K562 (cell line): ENCODE results near the gene LRRC25. TPM values are rescaled to one million over a fixed set of nuclear protein-coding genes. Genes with fewer than 3 reads are reported as not detected.
A peak's percentile ranks its signal among the peaks of the same experiment; 100 is the strongest.

Experiments
- CAMTA2 ChIP-seq: fragments of 250-450 bp; sonication (Bioruptor Pico); conservative IDR thresholded peaks from 2 replicates; pipeline ENCODE4 v1.5.1; 2022
- CEBPG ChIP-seq, 3 experiments: fragments of 200-800 bp in 1 of 3; sonication (Bioruptor generic) in 1 of 3; sonication (generic) in 1 of 3; formaldehyde crosslinking in 1 of 3; IDR thresholded peaks in 2 of 3; conservative IDR thresholded peaks in 1 of 3; 2 replicates each; pipeline versions ENCODE4 v1.6.1 to v1.8.0; 2016 to 2022; ENCODE audit warnings: missing compliant biosample characterization in 2 of 3, missing genetic modification characterization in 2 of 3, mild to moderate bottlenecking in 1 of 3, missing genetic modification reagents in 1 of 3
- ETV1 ChIP-seq: fragments of 450-650 bp; conservative IDR thresholded peaks from 2 replicates; pipeline ENCODE4 v1.6.1; 2016; ENCODE audit warnings: missing genetic modification characterization, control low read depth, low read depth, missing compliant biosample characterization
- ETV5 ChIP-seq: sonication (generic); formaldehyde crosslinking; IDR thresholded peaks from 2 replicates; pipeline ENCODE4 v1.4.0; 2020; ENCODE audit warnings: low read depth, mild to moderate bottlenecking, missing genetic modification reagents
- EZH2 ChIP-seq: IDR thresholded peaks from 2 replicates; pipeline ENCODE4 v1.6.1; 2012; ENCODE audit warnings: low read depth, mild to moderate bottlenecking, inconsistent platforms, low read length, borderline replicate concordance
- FIP1L1 ChIP-seq: fragments of 200-400 bp; formaldehyde crosslinking; IDR thresholded peaks from 2 replicates; pipeline ENCODE4 v1.6.1; 2018; ENCODE audit warnings: mild to moderate bottlenecking, low read depth, low read length; ENCODE audit not compliant: poor library complexity, severe bottlenecking
- HCFC1 ChIP-seq: IDR thresholded peaks from 2 replicates; pipeline ENCODE4 v1.6.1; 2012; ENCODE audit warnings: low read depth, low read length, improper control_type of control experiment
- KDM2B ChIP-seq: fragments of 250-450 bp; sonication (Bioruptor Pico); IDR thresholded peaks from 2 replicates; pipeline ENCODE4 v1.8.0; 2021; ENCODE audit warnings: mild to moderate bottlenecking, moderate library complexity
- KDM5B ChIP-seq: fragments of 200-600 bp; sonication (generic); IDR thresholded peaks from 2 replicates; pipeline ENCODE4 v1.6.1; 2012; ENCODE audit warnings: low read depth, mild to moderate bottlenecking, moderate library complexity, low read length, control low read depth, inconsistent platforms; ENCODE audit not compliant: insufficient replicate concordance
- LCOR ChIP-seq: sonication (generic); formaldehyde crosslinking; IDR thresholded peaks from 2 replicates; pipeline ENCODE4 v1.8.0; 2022; ENCODE audit warnings: mild to moderate bottlenecking, missing genetic modification reagents
- NCOA2 ChIP-seq, 2 experiments: fragments of 450-650 bp; IDR thresholded peaks; 2 replicates each; pipeline ENCODE4 v1.6.1; 2018; ENCODE audit warnings: mild to moderate bottlenecking in 2 of 2, moderate library complexity in 1 of 2; ENCODE audit not compliant: partially characterized antibody in 2 of 2
- NR4A1 ChIP-seq, 2 experiments: fragments of 250-450 bp in 1 of 2; fragments of 450-650 bp in 1 of 2; sonication (Bioruptor Pico) in 1 of 2; IDR thresholded peaks; 2 replicates each; pipeline versions ENCODE4 v1.4.0 to v1.6.1; 2016 to 2020; ENCODE audit warnings: mild to moderate bottlenecking in 2 of 2, missing compliant biosample characterization in 1 of 2, missing genetic modification characterization in 1 of 2, moderate library complexity in 1 of 2
- POLR3A ChIP-seq: IDR thresholded peaks from 2 replicates; pipeline ENCODE4 v1.6.1; 2011; ENCODE audit warnings: borderline replicate concordance, mild to moderate bottlenecking, moderate library complexity; ENCODE audit not compliant: insufficient read length, insufficient read depth; ENCODE audit errors: extremely low read depth
- PRPF4 ChIP-seq: fragments of 200-400 bp; formaldehyde crosslinking; IDR thresholded peaks from one replicate; pipeline ENCODE4 v1.6.1; 2017; ENCODE audit warnings: low read length, low read depth, mild to moderate bottlenecking; ENCODE audit not compliant: insufficient read depth, poor library complexity, severe bottlenecking
- PURB ChIP-seq: sonication (generic); formaldehyde crosslinking; IDR thresholded peaks from 2 replicates; pipeline ENCODE4 v1.9.0; 2021; ENCODE audit warnings: low read depth, mild to moderate bottlenecking, missing genetic modification reagents
- SAFB2 ChIP-seq: fragments of 200-400 bp; formaldehyde crosslinking; IDR thresholded peaks from 2 replicates; pipeline ENCODE4 v1.6.1; 2018; ENCODE audit warnings: borderline replicate concordance, low read length, low read depth, moderate library complexity; ENCODE audit not compliant: severe bottlenecking
- SMARCA4 ChIP-seq: fragments of 450-650 bp; IDR thresholded peaks from 2 replicates; pipeline ENCODE4 v1.6.1; 2016
- TRIM24 ChIP-seq, 2 experiments: fragments of 450-650 bp; IDR thresholded peaks; 2 replicates each; pipeline ENCODE4 v1.6.1; 2016
- ZEB2 ChIP-seq: fragments of 450-650 bp; IDR thresholded peaks from 2 replicates; pipeline ENCODE4 v1.6.1; 2016
- ZNF146 ChIP-seq: IDR thresholded peaks from one replicate; pipeline ENCODE4 v1.6.1; 2018; ENCODE audit warnings: missing compliant biosample characterization; ENCODE audit not compliant: unreplicated experiment
- ZNF23 ChIP-seq: fragments of 250-450 bp; sonication (Bioruptor Pico); IDR thresholded peaks from 2 replicates; pipeline ENCODE4 v1.4.0; 2020; ENCODE audit warnings: mild to moderate bottlenecking
- ZNF507 ChIP-seq: conservative IDR thresholded peaks from 2 replicates; pipeline ENCODE4 v1.6.1; 2017; ENCODE audit warnings: missing genetic modification characterization, missing compliant biosample characterization
- ZNF586 ChIP-seq: fragments of 450-650 bp; formaldehyde crosslinking; conservative IDR thresholded peaks from 2 replicates; pipeline ENCODE4 v1.4.0; 2020; ENCODE audit warnings: mild to moderate bottlenecking, moderate library complexity
- ZNF695 ChIP-seq: fragments of 450-650 bp; formaldehyde crosslinking; IDR thresholded peaks from 2 replicates; pipeline ENCODE4 v1.4.0; 2020; ENCODE audit warnings: mild to moderate bottlenecking, moderate library complexity
- ZNF79 ChIP-seq: fragments of 250-450 bp; sonication (Bioruptor Pico); IDR thresholded peaks from 2 replicates; pipeline ENCODE4 v1.4.0; 2020; ENCODE audit warnings: low read depth, mild to moderate bottlenecking, moderate library complexity
- polyA plus RNA-seq, 8 experiments: library from polyadenylated mRNA; depleted of rRNA in 4 of 8; stranded (reverse) in 5 of 8; unstranded in 3 of 8; fragments of >200 nt; fragmentation: Nextera tagmentation in 2 of 8; fragmentation: Illumina TruSeq in 1 of 8; extraction: Ambion mirVana in 2 of 8; extraction: Trizol in 1 of 8; gene quantifications; 2 replicates each; pipeline versions ENCODE4 v1.2.1 to v1.2.3, GENCODE V29; 2011 to 2014; ENCODE audit warnings: inconsistent platforms in 1 of 8, missing spikeins in 1 of 8
- total RNA-seq, 7 experiments: library from RNA; depleted of rRNA in 6 of 7; stranded (reverse); fragments of >200 nt in 6 of 7; fragmentation: Illumina TruSeq in 2 of 7; extraction: Trizol in 2 of 7; gene quantifications; 2 replicates each; pipeline versions ENCODE4 v1.2.1 to v1.2.3, GENCODE V29; 2011 to 2021; ENCODE audit warnings: low replicate concordance in 1 of 7
- TF ChIP-seq, protein P1 (sequence below): sonication (generic); formaldehyde crosslinking; IDR thresholded peaks from 2 replicates; pipeline ENCODE4 v1.8.1; 2023; ENCODE audit warnings: mild to moderate bottlenecking, missing genetic modification reagents

The LRRC25 gene
- total and polyA plus RNA-seq, 9 of the 15 experiments (the other 6 are each of a cell fraction or from before 2014, with no cell fraction given), result 0.07 to 0.36 (median 0.10) TPM; not detected in 3

- TF ChIP-seq SMARCA4 (no peak), NCOA2 (IDR thresholded peaks at IDR 0.05; ENCODE audit: partially characterized antibody in 2 of 2) (no peak), ZNF79 (no peak), ZNF23 (CRISPR knock-in tag) (no peak), ZNF507 (tag) (no peak), ZNF146 (CRISPR knock-in tag) (no peak), LCOR (peak; percentile 95), SAFB2 (no peak), ZNF586 (no peak), PURB (no peak), KDM2B (CRISPR knock-in tag) (peak; percentile 56; the same call in 1 of the 2 replicates), ETV1 (peak; percentile 36; the same call in 1 of the 2 replicates), CAMTA2 (no peak), EZH2 (no peak), NR4A1 (CRISPR knock-in tag; IDR thresholded peaks at IDR 0.05) (no peak), NR4A1 (tag; IDR thresholded peaks at IDR 0.05) (no peak), PRPF4 (peak; percentile 61), FIP1L1 (peak; percentile 90), POLR3A (no peak), ZNF695 (no peak), CEBPG (CRISPR knock-in tag; IDR thresholded peaks at IDR 0.05) (no peak), CEBPG (tag; conservative IDR thresholded peaks at IDR 0.05 in 1 of 2, IDR thresholded peaks at IDR 0.05 in 1 of 2) (no peak), ETV5 (no peak), HCFC1 (peak; percentile 61), TRIM24 (IDR thresholded peaks at IDR 0.05) (peak in 1 of 2 experiments; percentile 80; a peak in 2 of 4 replicates), ZEB2 (no peak), KDM5B (peak; percentile 100)
- TF ChIP-seq, protein P1, sequence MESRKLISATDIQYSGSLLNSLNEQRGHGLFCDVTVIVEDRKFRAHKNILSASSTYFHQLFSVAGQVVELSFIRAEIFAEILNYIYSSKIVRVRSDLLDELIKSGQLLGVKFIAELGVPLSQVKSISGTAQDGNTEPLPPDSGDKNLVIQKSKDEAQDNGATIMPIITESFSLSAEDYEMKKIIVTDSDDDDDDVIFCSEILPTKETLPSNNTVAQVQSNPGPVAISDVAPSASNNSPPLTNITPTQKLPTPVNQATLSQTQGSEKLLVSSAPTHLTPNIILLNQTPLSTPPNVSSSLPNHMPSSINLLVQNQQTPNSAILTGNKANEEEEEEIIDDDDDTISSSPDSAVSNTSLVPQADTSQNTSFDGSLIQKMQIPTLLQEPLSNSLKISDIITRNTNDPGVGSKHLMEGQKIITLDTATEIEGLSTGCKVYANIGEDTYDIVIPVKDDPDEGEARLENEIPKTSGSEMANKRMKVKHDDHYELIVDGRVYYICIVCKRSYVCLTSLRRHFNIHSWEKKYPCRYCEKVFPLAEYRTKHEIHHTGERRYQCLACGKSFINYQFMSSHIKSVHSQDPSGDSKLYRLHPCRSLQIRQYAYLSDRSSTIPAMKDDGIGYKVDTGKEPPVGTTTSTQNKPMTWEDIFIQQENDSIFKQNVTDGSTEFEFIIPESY, result peak; percentile 35
Observed at GRCh38 chr19:18385675-18386542, 11.5 kb downstream of the LRRC25 start, which contains the start of gene GDF15 (continued).
